CD8-positive, alpha-beta memory T cell (primary cell): ENCODE results near the gene FTO. TPM values are rescaled to one million over a fixed set of nuclear protein-coding genes. Genes with fewer than 3 reads are reported as not detected.

ENCODE experiments used
- CTCF ChIA-PET: fragments of 350-600 bp; sonication (Branson Sonifier 250); formaldehyde crosslinking; loops from one replicate; lab custom pipeline; 2021; ENCODE audit warnings: antibody characterized with exemption; lab: Charles Lee
- POLR2A ChIA-PET: fragments of 350-600 bp; sonication (Branson Sonifier 250); formaldehyde crosslinking; loops from one replicate; lab custom pipeline; 2021; ENCODE audit warnings: antibody characterized with exemption; lab: Charles Lee
- DNase-seq, 5 donors: peaks; one replicate each; pipeline versions ENCODE4 v3.0.0 to v3.0.0-alpha.2; 2020 to 2022; ENCODE audit warnings: mixed read lengths in 1 of 5
- H3K27ac ChIP-seq: one replicate; pipeline ENCODE4 v1.7.0; 2013; ENCODE audit warnings: low read depth, mild to moderate bottlenecking, low read length, moderate library complexity
- H3K27me3 ChIP-seq: 2 replicates; pipeline ENCODE4 v1.7.0; 2013; ENCODE audit warnings: low read length, mild to moderate bottlenecking; ENCODE audit not compliant: insufficient read depth, poor library complexity, severe bottlenecking
- H3K36me3 ChIP-seq: 2 replicates; pipeline ENCODE4 v1.7.0; 2013; ENCODE audit warnings: mild to moderate bottlenecking, low read length, moderate library complexity; ENCODE audit not compliant: insufficient read depth
- H3K4me1 ChIP-seq: 2 replicates; pipeline ENCODE4 v1.7.0; 2013; ENCODE audit warnings: mild to moderate bottlenecking, low read length, moderate library complexity; ENCODE audit not compliant: insufficient read depth
- H3K4me3 ChIP-seq: 2 replicates; pipeline ENCODE4 v1.7.0; 2013; ENCODE audit warnings: mild to moderate bottlenecking, low read length
- H3K9me3 ChIP-seq: 2 replicates; pipeline ENCODE4 v1.7.0; 2013; ENCODE audit warnings: mild to moderate bottlenecking, low read length
- H3K27ac Mint-ChIP-seq, 8 donors: one replicate each; pipeline ENCODE4 v1.8.0; 2020 to 2021; ENCODE audit warnings: mixed read lengths in 8 of 8, mild to moderate bottlenecking in 6 of 8, inconsistent platforms in 3 of 8, moderate library complexity in 3 of 8
- H3K27me3 Mint-ChIP-seq, 2 donors: one replicate each; pipeline ENCODE4 v1.8.0; 2020 to 2021; ENCODE audit warnings: mixed read lengths in 2 of 2, mild to moderate bottlenecking in 1 of 2, moderate library complexity in 1 of 2
- H3K36me3 Mint-ChIP-seq, 3 donors: one replicate each; pipeline ENCODE4 v1.8.0; 2020 to 2021; ENCODE audit warnings: mixed read lengths in 3 of 3, inconsistent platforms in 1 of 3, mild to moderate bottlenecking in 1 of 3
- H3K4me1 Mint-ChIP-seq, 3 donors: one replicate each; pipeline ENCODE4 v1.8.0; 2020 to 2021; ENCODE audit warnings: mixed read lengths in 3 of 3, inconsistent platforms in 1 of 3, mild to moderate bottlenecking in 1 of 3
- H3K4me3 Mint-ChIP-seq, 7 donors: one replicate each; pipeline ENCODE4 v1.8.0; 2020 to 2021; ENCODE audit warnings: mixed read lengths in 7 of 7, mild to moderate bottlenecking in 6 of 7, moderate library complexity in 4 of 7, inconsistent platforms in 2 of 7
- H3K9me3 Mint-ChIP-seq, 5 donors: one replicate each; pipeline ENCODE4 v1.8.0; 2020 to 2022; ENCODE audit warnings: mixed read lengths in 5 of 5, mild to moderate bottlenecking in 3 of 5, moderate library complexity in 2 of 5, inconsistent platforms in 1 of 5
- polyA plus RNA-seq: library from polyadenylated mRNA; unstranded; fragments of 300-500 nt; fragmentation: Illumina TruSeq; gene quantifications from one replicate; pipeline ENCODE4 v1.2.3, GENCODE V29; 2021
- total RNA-seq, 2 experiments: library from RNA; stranded (reverse); gene quantifications; one replicate each; pipeline ENCODE4 v1.2.3, GENCODE V29; 2021

The FTO gene
- total and polyA plus RNA-seq, 3 experiments from 2014 or later = 54.5 to 77.8 (median 56.0) TPM

GRCh38 chr16:54056921-54057320 lies 353.0 kb downstream of the FTO start:
- Histone ChIP-seq H3K27ac (no peak overlapping the region), H3K9me3 (no peaks in the 10 kb centered on the region), H3K36me3 (no peaks in the 10 kb centered on the region), H3K4me3 (no peak overlapping the region), H3K27me3 (no peaks in the 10 kb centered on the region), H3K4me1 (no peaks in the 10 kb centered on the region)
- Mint-ChIP-seq H3K4me1 (peaks cover 0 to 3% (median 0%) of the 10 kb centered on the region in 3 donors), H3K4me3 (no peak overlapping the region), H3K27me3 (no peaks in the 10 kb centered on the region), H3K27ac (no peak overlapping the region), H3K9me3 (no peaks in the 10 kb centered on the region), H3K36me3 (peaks cover 5 to 17% (median 9%) of the 10 kb centered on the region in 3 donors)
- CTCF ChIA-PET = no interaction called here
- DNase-seq = no peak
- POLR2A ChIA-PET = no interaction called here

DNA sequence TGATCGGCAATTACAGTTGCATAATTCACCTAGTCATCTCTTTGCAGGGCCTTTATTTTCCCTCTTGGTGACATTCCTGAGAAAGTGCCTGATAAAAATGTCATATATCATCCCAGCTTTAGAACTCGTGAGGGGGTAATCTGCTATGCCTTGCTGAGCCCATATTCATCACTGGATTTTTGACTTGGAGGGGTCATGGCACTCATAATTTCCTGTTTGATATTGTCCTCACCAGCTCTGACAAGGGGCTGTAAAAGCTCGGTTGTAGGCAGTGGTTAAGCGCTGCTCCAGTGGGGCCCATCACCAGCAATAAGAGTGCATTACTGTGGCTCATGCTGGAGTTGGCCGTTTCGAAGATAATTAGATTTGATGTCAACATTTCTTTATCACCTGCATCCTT lies 355.4 kb downstream of the FTO start:
- CTCF ChIA-PET = no interaction called here

GRCh38 chr16:54060599-54061421 lies 356.9 kb downstream of the FTO start:
- Mint-ChIP-seq H3K4me3 (no peak overlapping the region), H3K4me1 (peaks cover 1 to 3% (median 2%) of the 10 kb centered on the region in 3 donors)
- CTCF ChIA-PET = no interaction called here

More for the DNA sequence above, 355.4 kb downstream of the FTO start:
- no peak for DNase-seq
- Histone ChIP-seq H3K4me1 (no peaks in the 10 kb centered on the region), H3K9me3 (no peaks in the 10 kb centered on the region), H3K36me3 (no peaks in the 10 kb centered on the region), H3K27ac (no peak overlapping the region), H3K4me3 (no peak overlapping the region), H3K27me3 (no peaks in the 10 kb centered on the region)
- no peak overlapping the region for H3K4me3 Mint-ChIP-seq
- POLR2A ChIA-PET = no interaction called here
- no peaks in the 10 kb centered on the region for H3K9me3 Mint-ChIP-seq
- peaks cover 6 to 13% (median 7%) of the 10 kb centered on the region in 3 donors for H3K36me3 Mint-ChIP-seq
- peaks cover 1 to 3% (median 2%) of the 10 kb centered on the region in 3 donors for H3K4me1 Mint-ChIP-seq
- H3K27me3 Mint-ChIP-seq = no peaks in the 10 kb centered on the region
- no peak overlapping the region for H3K27ac Mint-ChIP-seq

DNA sequence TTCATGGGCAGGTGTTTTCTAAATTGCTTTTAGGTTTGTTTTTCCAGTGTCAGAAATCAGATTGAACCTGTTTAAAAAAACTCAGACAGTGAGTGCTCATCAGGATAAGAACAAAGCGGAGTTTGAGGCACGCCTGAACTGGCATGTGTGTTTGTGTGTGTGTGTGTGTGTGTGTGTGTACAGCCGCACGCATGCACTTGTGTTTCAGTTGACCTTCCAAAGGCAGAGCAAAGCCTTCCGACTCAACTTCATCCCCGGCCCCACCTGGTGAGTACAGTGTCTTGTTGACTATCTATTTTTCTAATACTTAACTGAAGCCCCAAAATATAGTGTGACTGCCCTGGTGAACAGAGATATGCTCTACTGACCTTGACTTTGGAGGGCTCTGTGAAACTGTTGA lies 357.5 kb downstream of the FTO start:
- H3K27ac ChIP-seq = no peak overlapping the region
- Mint-ChIP-seq H3K4me3 (no peak overlapping the region), H3K36me3 (peaks cover 5 to 7% (median 6%) of the 10 kb centered on the region in 3 donors), H3K9me3 (no peaks in the 10 kb centered on the region), H3K27me3 (no peaks in the 10 kb centered on the region), H3K27ac (peak overlapping the region in 1 of 8 donors; percentile 32), H3K4me1 (peaks cover 1 to 3% (median 2%) of the 10 kb centered on the region in 3 donors)
- POLR2A ChIA-PET = no interaction called here
- H3K27me3 ChIP-seq = no peaks in the 10 kb centered on the region
- CTCF ChIA-PET = no interaction called here
- H3K9me3 ChIP-seq = no peaks in the 10 kb centered on the region
- no peak for DNase-seq
- no peak overlapping the region for H3K4me3 ChIP-seq
- H3K36me3 ChIP-seq = no peaks in the 10 kb centered on the region
- H3K4me1 ChIP-seq = no peaks in the 10 kb centered on the region

More at GRCh38 chr16:54060599-54061421, 356.9 kb downstream of the FTO start:
- H3K9me3 Mint-ChIP-seq = no peaks in the 10 kb centered on the region
- no peak overlapping the region for H3K27ac ChIP-seq
- H3K9me3 ChIP-seq = no peaks in the 10 kb centered on the region
- no peaks in the 10 kb centered on the region for H3K27me3 Mint-ChIP-seq
- no peak for DNase-seq
- H3K4me3 ChIP-seq = no peak overlapping the region
- POLR2A ChIA-PET = no interaction called here
- H3K4me1 ChIP-seq = no peaks in the 10 kb centered on the region
- no peaks in the 10 kb centered on the region for H3K27me3 ChIP-seq
- H3K36me3 Mint-ChIP-seq = peaks cover 6 to 11% (median 7%) of the 10 kb centered on the region in 3 donors
- no peaks in the 10 kb centered on the region for H3K36me3 ChIP-seq
- peak overlapping the region in 1 of 8 donors; percentile 38 for H3K27ac Mint-ChIP-seq

GRCh38 chr16:54062361-54063278 lies 358.7 kb downstream of the FTO start:
- H3K36me3 Mint-ChIP-seq = peaks cover 0 to 3% (median 1%) of the 10 kb centered on the region in 3 donors
- no peaks in the 10 kb centered on the region for H3K27me3 Mint-ChIP-seq

DNA sequence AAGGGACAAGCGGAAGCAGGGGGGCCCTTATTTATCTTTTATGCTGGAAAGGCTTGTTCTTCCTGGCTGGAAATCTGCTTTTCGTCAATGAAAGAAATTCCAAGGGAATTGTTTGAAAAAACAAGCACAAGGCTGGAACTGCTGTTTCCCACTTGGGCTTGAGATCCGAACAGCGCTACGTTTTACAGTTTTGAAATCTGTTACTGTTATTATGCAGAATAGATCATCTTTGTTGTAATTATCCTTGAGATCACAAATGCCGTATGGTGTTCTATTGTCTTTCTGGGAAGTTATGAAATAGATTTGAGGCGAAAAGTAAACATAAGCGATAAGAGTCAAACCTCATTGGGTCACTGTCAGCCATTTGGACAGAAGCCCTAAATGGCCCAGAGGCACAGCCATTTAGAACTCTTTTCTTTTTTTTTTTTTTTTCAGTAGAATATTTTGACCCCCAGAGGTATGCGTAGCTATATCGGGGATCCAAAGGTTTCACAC lies 359.4 kb downstream of the FTO start:
- H3K9me3 ChIP-seq = no peaks in the 10 kb centered on the region
- H3K27me3 ChIP-seq = no peaks in the 10 kb centered on the region
- no peak overlapping the region for H3K4me3 Mint-ChIP-seq
- H3K9me3 Mint-ChIP-seq = no peaks in the 10 kb centered on the region
- no peaks in the 10 kb centered on the region for H3K4me1 ChIP-seq
- ChIA-PET CTCF (no interaction called here), POLR2A (no interaction called here)
- DNase-seq = no peak
- peaks cover 0 to 4% (median 2%) of the 10 kb centered on the region in 3 donors for H3K36me3 Mint-ChIP-seq
- no peaks in the 10 kb centered on the region for H3K27me3 Mint-ChIP-seq
- no peak overlapping the region for H3K27ac Mint-ChIP-seq
- no peaks in the 10 kb centered on the region for H3K36me3 ChIP-seq
- H3K4me3 ChIP-seq = no peak overlapping the region
- no peak overlapping the region for H3K27ac ChIP-seq
- H3K4me1 Mint-ChIP-seq = peaks cover 1 to 3% (median 2%) of the 10 kb centered on the region in 3 donors

More at GRCh38 chr16:54062361-54063278, 358.7 kb downstream of the FTO start:
- H3K4me3 ChIP-seq = no peak overlapping the region
- POLR2A ChIA-PET = no interaction called here
- Mint-ChIP-seq H3K27ac (peak overlapping the region in 2 of 8 donors; percentile 6 to 42), H3K9me3 (no peaks in the 10 kb centered on the region), H3K4me3 (no peak overlapping the region), H3K4me1 (peaks cover 1 to 3% (median 2%) of the 10 kb centered on the region in 3 donors)
- H3K36me3 ChIP-seq = no peaks in the 10 kb centered on the region
- CTCF ChIA-PET = no interaction called here
- no peaks in the 10 kb centered on the region for H3K9me3 ChIP-seq
- H3K27me3 ChIP-seq = no peaks in the 10 kb centered on the region
- no peaks in the 10 kb centered on the region for H3K4me1 ChIP-seq
- no peak overlapping the region for H3K27ac ChIP-seq
- no peak for DNase-seq

DNA sequence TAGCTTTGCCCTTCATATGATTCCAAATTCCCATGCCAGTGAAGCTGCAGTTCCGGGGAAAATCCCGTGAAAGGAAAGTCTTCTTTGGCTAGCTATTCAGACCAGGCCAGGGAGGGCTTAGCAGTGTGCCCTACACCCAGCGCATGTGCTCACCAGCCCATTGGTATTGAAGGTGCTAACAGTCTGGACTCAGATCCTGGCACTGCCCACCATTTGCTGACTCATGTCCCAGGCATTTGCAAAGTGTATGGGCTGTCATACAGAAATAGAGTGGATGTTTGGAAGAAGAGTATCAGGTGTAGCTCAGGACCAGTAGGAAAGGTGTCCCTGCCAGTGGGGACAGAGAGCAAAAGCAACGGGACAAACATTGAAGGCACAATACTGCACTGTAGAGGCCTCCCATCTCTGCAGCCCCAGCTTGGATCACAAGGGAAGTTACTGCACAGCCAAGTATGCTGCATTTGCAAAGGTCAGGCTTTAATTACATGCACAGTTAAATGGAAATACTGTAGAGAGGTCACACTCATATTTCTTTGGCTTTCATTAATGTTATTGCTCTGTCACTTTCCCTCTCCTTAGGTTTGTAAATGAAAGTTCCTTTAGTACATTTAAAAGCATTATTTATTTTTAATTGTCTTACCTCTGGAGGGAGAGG lies 362.6 kb downstream of the FTO start:
- no peaks in the 10 kb centered on the region for H3K4me1 ChIP-seq
- ChIA-PET CTCF (no interaction called here), POLR2A (no interaction called here)
- H3K27ac Mint-ChIP-seq = no peak overlapping the region
- no peak overlapping the region for H3K4me3 Mint-ChIP-seq
- no peaks in the 10 kb centered on the region for H3K27me3 ChIP-seq
- no peak for DNase-seq
- peaks cover 0 to 1% of the 10 kb centered on the region in 2 donors for H3K27me3 Mint-ChIP-seq
- no peaks in the 10 kb centered on the region for H3K36me3 ChIP-seq
- no peaks in the 10 kb centered on the region for H3K9me3 Mint-ChIP-seq
- peaks cover 0 to 2% (median 1%) of the 10 kb centered on the region in 3 donors for H3K4me1 Mint-ChIP-seq
- H3K36me3 Mint-ChIP-seq = peaks cover 2 to 11% (median 7%) of the 10 kb centered on the region in 3 donors
- H3K9me3 ChIP-seq = no peaks in the 10 kb centered on the region
- H3K4me3 ChIP-seq = no peak overlapping the region
- H3K27ac ChIP-seq = no peak overlapping the region
